ENCODE results near the gene ANGPTL8. TPM values are rescaled to one million over a fixed set of nuclear protein-coding genes. Genes with fewer than 3 reads are reported as not detected.

ANGPTL8 gene
- total and polyA plus RNA-seq, 10 of the 15 experiments (the other 5 are each of a cell fraction or from before 2014, with no cell fraction given), result not detected

GRCh38 chr19:11200931-11201330 lies 38.5 kb upstream of the ANGPTL8 start:
- H3K27ac ChIP-seq (ENCODE audit: control insufficient read depth, insufficient read depth), result no peak overlapping the region
- H3K9me3 ChIP-seq (replicated peaks; ENCODE audit: control insufficient read depth, insufficient read depth, low read length), result no peaks in the 10 kb centered on the region
- H4K20me1 ChIP-seq (ENCODE audit: control insufficient read depth, insufficient read depth), result no peaks in the 10 kb centered on the region
- H3K9ac ChIP-seq (ENCODE audit: control insufficient read depth, insufficient read depth, low read length), result no peak overlapping the region
- peaks cover 8% of the 10 kb centered on the region for H3K4me1 ChIP-seq (ENCODE audit: control insufficient read depth, insufficient read depth, low read length)
- ChIA-PET POLR2A (no interaction called here), SMC1A (ENCODE audit: uncharacterized antibody, unreplicated experiment) (no interaction called here), RAD21 (ENCODE audit: unreplicated experiment) (no interaction called here), CTCF (interaction anchor here (0.9 kb wide), 1 partner anchor 165 kb away, joined by 3 read pairs; no protein-coding TSS in a partner anchor)
- in situ Hi-C loops (cut with MboI) (loop anchor here (5.0 kb wide), 1 partner anchor 164 kb away; no protein-coding TSS in a partner anchor), intact Hi-C loops (cut with micrococcal nuclease; ENCODE audit: unreplicated experiment) (loop anchor here (5.0 kb wide), 2 partner anchors 164 to 264 kb away; no protein-coding TSS in a partner anchor)
- H3K4me3 ChIP-seq, result no peak overlapping the region
- H2AFZ ChIP-seq (ENCODE audit: control insufficient read depth, low read depth, low read length), result no peak overlapping the region
- DNase-seq (ENCODE audit: low read depth, low spot score) (no peak), FAIRE-seq (no peak), ATAC-seq (no peak)
- H3K4me2 ChIP-seq (ENCODE audit: control insufficient read depth, insufficient read depth), result no peak overlapping the region
- H3K79me2 ChIP-seq (ENCODE audit: control insufficient read depth, insufficient read depth, low read length), result peaks cover 3% of the 10 kb centered on the region
- H3K36me3 ChIP-seq (ENCODE audit: control insufficient read depth in 2 of 2, insufficient read depth in 2 of 2, low read length in 1 of 2), result no peaks in the 10 kb centered on the region
- 68% methylated on average over 9 of the region's 9 CpGs for WGBS (ENCODE audit: insufficient coverage, insufficient replicate concordance, low lambda C conversion rate, missing lambda C conversion rate)
- no peaks in the 10 kb centered on the region for H3K27me3 ChIP-seq (replicated peaks in 1 of 2; ENCODE audit: control insufficient read depth in 2 of 2, insufficient read depth in 2 of 2, low read length in 1 of 2)
- BruUV-seq (replicated peaks), result no TSS peak
- TF ChIP-seq IRF5 (IDR thresholded peaks at IDR 0.05; ENCODE audit: borderline replicate concordance) (no peak), FOXM1 (IDR thresholded peaks at IDR 0.05; ENCODE audit: low read depth, low read length) (no peak), WRNIP1 (IDR thresholded peaks at IDR 0.05; ENCODE audit: borderline replicate concordance, low read depth, low read length) (no peak), SMAD5 (IDR thresholded peaks at IDR 0.05; ENCODE audit: low read depth) (no peak), TCF3 (IDR thresholded peaks at IDR 0.05; ENCODE audit: borderline replicate concordance, insufficient read depth, low read depth, low read length) (no peak), ZZZ3 (IDR thresholded peaks at IDR 0.05; ENCODE audit: control insufficient read depth, insufficient read length, low read depth) (no peak), SMAD1 (IDR thresholded peaks at IDR 0.05; ENCODE audit: low read depth, partially characterized antibody) (no peak), GABPA (IDR thresholded peaks at IDR 0.05; ENCODE audit: low read depth) (no peak), CHD4 (IDR thresholded peaks at IDR 0.05) (no peak)
- TF ChIP-seq, protein P1, sequence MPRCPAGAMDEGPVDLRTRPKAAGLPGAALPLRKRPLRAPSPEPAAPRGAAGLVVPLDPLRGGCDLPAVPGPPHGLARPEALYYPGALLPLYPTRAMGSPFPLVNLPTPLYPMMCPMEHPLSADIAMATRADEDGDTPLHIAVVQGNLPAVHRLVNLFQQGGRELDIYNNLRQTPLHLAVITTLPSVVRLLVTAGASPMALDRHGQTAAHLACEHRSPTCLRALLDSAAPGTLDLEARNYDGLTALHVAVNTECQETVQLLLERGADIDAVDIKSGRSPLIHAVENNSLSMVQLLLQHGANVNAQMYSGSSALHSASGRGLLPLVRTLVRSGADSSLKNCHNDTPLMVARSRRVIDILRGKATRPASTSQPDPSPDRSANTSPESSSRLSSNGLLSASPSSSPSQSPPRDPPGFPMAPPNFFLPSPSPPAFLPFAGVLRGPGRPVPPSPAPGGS (IDR thresholded peaks at IDR 0.05; ENCODE audit: borderline replicate concordance, insufficient read depth, low read depth, low read length, poor library complexity, severe bottlenecking), result no peak
- TF ChIP-seq, protein P2, sequence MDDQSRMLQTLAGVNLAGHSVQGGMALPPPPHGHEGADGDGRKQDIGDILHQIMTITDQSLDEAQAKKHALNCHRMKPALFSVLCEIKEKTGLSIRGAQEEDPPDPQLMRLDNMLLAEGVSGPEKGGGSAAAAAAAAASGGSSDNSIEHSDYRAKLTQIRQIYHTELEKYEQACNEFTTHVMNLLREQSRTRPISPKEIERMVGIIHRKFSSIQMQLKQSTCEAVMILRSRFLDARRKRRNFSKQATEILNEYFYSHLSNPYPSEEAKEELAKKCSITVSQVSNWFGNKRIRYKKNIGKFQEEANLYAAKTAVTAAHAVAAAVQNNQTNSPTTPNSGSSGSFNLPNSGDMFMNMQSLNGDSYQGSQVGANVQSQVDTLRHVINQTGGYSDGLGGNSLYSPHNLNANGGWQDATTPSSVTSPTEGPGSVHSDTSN (IDR thresholded peaks at IDR 0.05; ENCODE audit: insufficient replicate concordance, low read depth, low read length), result no peak

Data from GM12878 (cell line).